GM19324 (cell line): Measurements from ENCODE around the gene EVI5L.
A peak's percentile ranks its signal among the peaks of the same experiment; 100 is the strongest.
"Not testable (repeated sequence)": the region's sequence is repeated elsewhere in the genome, so short reads cannot be mapped to it uniquely, and the experiment has no call there.

Source experiments
- ATAC-seq: cut with Tn5 transposase; IDR thresholded peaks from one replicate; pipeline ENCODE4 v1.9.1; 2021; ENCODE audit warnings: mild to moderate bottlenecking, moderate library complexity; ENCODE audit not compliant: unreplicated experiment, low FRiP score

Gene EVI5L

GRCh38 chr19:7893362-7894101 lies 63.5 kb downstream of the EVI5L start:
- ATAC-seq = not testable (repeated sequence)

- ATAC-seq = no peak
Observed at GRCh38 chr19:7894612-7895309, 64.7 kb downstream of the EVI5L start.

GRCh38 chr19:7895565-7895964 lies 65.5 kb downstream of the EVI5L start:
- no peak for ATAC-seq

- ATAC-seq = no peak
Observed at GRCh38 chr19:7897292-7897691, 67.3 kb downstream of the EVI5L start.

GRCh38 chr19:7898967-7899366 lies 68.9 kb downstream of the EVI5L start:
- no peak for ATAC-seq

GRCh38 chr19:7899751-7900378 lies 69.8 kb downstream of the EVI5L start:
- ATAC-seq = no peak

- ATAC-seq = no peak
Observed at GRCh38 chr19:7900401-7900870, 70.4 kb downstream of the EVI5L start.

- ATAC-seq = no peak
Observed at GRCh38 chr19:7900931-7901330, 70.9 kb downstream of the EVI5L start.

- ATAC-seq = no peak
Observed at GRCh38 chr19:7901337-7901736, 71.3 kb downstream of the EVI5L start.

- ATAC-seq = no peak
Observed at GRCh38 chr19:7902796-7903243, 72.8 kb downstream of the EVI5L start.

- ATAC-seq = peak; percentile 91
Observed at GRCh38 chr19:7903244-7904073, 73.4 kb downstream of the EVI5L start, which contains the start of gene MAP2K7. TSS of gene MAP2K7 (plus strand) at chr19:7903877. CDS start at chr19:7903945, 68 bp downstream.

GRCh38 chr19:7904074-7905020 lies 74.3 kb downstream of the EVI5L start:
- peak; percentile 36 for ATAC-seq

- no peak for ATAC-seq
Observed at GRCh38 chr19:7905268-7905667, 75.2 kb downstream of the EVI5L start.

GRCh38 chr19:7905859-7906258 lies 75.8 kb downstream of the EVI5L start:
- ATAC-seq = no peak

GRCh38 chr19:7907122-7907521 lies 77.1 kb downstream of the EVI5L start:
- no peak for ATAC-seq

GRCh38 chr19:7907544-7907943 lies 77.5 kb downstream of the EVI5L start:
- no peak for ATAC-seq

- no peak for ATAC-seq
Observed at GRCh38 chr19:7908078-7908699, 78.2 kb downstream of the EVI5L start.

- ATAC-seq = no peak
Observed at GRCh38 chr19:7908742-7909461, 78.9 kb downstream of the EVI5L start.
